GM10248 (cell line): Measurements from ENCODE around the gene SSBP2.
A peak's percentile ranks its signal among the peaks of the same experiment; 100 is the strongest.

Source experiments
- CTCF ChIA-PET: fragments of 300-600 bp; sonication (Branson Sonifier 250); formaldehyde crosslinking; extraction: SDS; loops from one replicate; lab custom pipeline; 2021; ENCODE audit warnings: antibody characterized with exemption; lab: Yijun Ruan, JAX
- POLR2A ChIA-PET: fragments of 350-650 bp; sonication (Branson Sonifier 250); formaldehyde crosslinking; extraction: SDS; loops from one replicate; lab custom pipeline; 2020; ENCODE audit warnings: antibody characterized with exemption; lab: Yijun Ruan, JAX
- DNase-seq: peaks from one replicate; pipeline ENCODE4 v3.0.0; 2012; ENCODE audit errors: extremely low spot score
- TF ChIP-seq, protein P1 (sequence below): IDR thresholded peaks from 2 replicates; pipeline ENCODE4 v1.5.1; 2012; ENCODE audit warnings: mild to moderate bottlenecking, low read depth; ENCODE audit errors: extremely low read depth, missing control alignments, control extremely low read depth

The SSBP2 gene

DNA sequence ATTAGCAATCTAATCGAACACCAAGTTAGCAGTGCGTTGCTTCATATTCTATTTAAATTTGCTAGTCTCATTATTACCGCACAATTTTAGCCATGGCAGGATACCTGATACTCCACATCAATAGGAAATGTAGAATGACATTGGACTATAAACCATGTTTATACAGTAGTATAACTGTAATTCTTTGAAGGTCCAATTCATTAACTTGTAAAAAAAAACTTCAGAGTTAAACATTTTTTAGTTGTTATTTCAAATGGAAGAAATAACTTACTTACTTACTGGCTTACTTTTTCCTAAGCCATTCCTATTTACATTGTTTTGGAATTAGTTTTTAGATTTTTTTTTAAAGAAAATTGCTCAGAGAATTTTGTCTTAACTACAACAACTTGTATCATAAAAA, 321.5 kb downstream of the SSBP2 start:
- TF ChIP-seq, protein P1, sequence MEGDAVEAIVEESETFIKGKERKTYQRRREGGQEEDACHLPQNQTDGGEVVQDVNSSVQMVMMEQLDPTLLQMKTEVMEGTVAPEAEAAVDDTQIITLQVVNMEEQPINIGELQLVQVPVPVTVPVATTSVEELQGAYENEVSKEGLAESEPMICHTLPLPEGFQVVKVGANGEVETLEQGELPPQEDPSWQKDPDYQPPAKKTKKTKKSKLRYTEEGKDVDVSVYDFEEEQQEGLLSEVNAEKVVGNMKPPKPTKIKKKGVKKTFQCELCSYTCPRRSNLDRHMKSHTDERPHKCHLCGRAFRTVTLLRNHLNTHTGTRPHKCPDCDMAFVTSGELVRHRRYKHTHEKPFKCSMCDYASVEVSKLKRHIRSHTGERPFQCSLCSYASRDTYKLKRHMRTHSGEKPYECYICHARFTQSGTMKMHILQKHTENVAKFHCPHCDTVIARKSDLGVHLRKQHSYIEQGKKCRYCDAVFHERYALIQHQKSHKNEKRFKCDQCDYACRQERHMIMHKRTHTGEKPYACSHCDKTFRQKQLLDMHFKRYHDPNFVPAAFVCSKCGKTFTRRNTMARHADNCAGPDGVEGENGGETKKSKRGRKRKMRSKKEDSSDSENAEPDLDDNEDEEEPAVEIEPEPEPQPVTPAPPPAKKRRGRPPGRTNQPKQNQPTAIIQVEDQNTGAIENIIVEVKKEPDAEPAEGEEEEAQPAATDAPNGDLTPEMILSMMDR = no peak
- no peak for DNase-seq
- ChIA-PET POLR2A (no interaction called here), CTCF (interaction anchor here (1.8 to 2.0 kb wide), 2 partner anchors 736 to 797 kb away, joined by 5 to 6 read pairs; no protein-coding TSS in a partner anchor)

DNA sequence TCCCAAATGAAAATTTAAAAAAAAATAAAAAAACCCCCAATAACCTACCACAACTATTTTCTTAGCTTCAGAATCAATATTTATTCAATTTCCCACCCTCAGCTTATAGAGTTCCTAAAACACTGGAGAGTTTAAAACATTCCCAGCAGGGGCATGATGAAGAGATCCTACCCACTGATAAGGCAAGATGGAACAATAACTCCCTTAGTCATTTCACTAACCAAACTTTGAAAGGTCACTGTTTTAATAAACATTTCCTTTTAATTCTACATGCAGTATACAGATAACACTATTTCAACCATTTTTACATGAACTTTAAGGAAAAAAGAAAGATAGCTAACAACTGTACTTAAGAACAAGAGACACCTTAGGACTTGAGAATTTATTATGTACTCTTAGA, 322.0 kb downstream of the SSBP2 start:
- DNase-seq = no peak
- POLR2A ChIA-PET = no interaction called here
- TF ChIP-seq, protein P1 = no peak
- CTCF ChIA-PET = interaction anchor here (1.8 kb wide), 1 partner anchor 737 kb away, joined by 6 read pairs; no protein-coding TSS in a partner anchor

DNA sequence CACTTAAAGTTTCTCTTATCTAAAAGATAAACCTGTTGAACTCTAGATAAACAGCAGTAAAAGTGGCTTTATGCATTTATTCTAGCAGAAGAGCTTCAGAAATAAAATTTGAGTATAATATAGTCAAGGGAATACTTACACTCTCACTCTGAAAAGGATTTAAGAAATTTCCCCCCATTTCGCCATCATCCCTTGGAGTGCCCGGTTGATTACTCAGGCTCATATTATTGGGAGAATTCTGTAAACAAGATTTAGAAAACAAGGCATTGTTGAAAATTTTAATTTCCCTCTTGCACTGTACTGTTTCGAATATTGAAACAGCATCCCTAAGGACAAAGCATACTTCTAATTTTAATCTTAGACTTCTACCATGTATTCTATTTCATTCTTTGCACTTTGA, 322.5 kb downstream of the SSBP2 start:
- TF ChIP-seq, protein P1 = no peak
- POLR2A ChIA-PET = no interaction called here
- CTCF ChIA-PET = interaction anchor here (1.8 to 3.8 kb wide), 2 partner anchors 410 to 737 kb away, joined by 6 to 18 read pairs; no protein-coding TSS in a partner anchor
- no peak for DNase-seq

DNA sequence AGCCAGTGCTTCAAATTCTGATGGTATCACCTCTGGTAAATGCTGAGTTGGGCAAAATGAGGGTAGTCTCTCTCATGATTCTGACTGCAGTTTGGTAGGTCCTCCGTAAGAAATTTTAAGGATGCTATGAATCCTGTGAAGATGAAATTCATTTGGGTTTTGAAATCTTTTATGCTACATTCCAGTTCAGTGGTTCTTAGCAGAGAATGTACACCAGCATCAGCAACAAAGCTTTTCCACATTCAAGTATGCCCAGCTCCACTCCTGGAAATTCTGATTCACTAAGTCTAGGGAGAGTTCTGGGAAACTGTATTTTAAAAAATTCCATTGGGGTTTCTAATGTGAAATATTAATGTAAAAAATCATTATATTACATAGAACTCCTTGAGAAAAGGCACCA, 323.3 kb downstream of the SSBP2 start:
- TF ChIP-seq, protein P1 = no peak
- DNase-seq = no peak
- ChIA-PET POLR2A (no interaction called here), CTCF (interaction anchor here (1.8 to 3.8 kb wide), 3 partner anchors 411 to 744 kb away, joined by 6 to 18 read pairs (median 8); no protein-coding TSS in a partner anchor)

DNA sequence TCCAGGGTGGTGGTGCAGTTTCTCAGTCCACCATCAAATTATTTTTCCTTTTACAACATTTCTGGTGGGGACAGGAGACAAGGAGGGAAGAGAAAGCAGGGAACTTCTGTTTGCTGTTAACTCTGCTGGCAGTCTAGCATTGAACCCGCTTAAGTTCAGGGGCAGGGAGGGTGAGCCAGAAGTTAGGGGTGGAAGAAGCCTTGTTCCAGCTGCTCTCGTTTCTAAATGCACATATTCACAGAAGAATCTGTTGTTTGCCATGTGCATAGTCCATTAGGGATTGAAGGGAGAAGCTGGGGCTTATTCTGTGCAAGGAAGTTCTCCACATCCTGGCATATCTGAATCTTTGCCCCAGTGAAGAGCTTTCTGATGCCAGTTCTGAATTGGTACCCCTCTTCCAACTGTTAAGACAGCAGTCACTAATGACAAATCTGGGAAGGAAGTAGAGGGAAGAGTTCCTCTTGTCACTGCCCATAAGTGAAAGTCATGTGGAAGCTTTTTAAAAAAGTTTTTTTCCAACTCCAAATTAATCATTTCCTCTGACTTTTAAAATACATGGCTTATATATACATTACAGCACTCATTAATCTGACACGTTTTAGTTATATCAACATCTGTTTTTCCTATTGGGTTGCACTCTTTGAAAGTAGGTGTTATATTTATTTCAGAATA, 324.4 kb downstream of the SSBP2 start:
- CTCF ChIA-PET = interaction anchor here (0.7 to 3.8 kb wide), 18 partner anchors 12 to 829 kb away, joined by 3 to 18 read pairs (median 4); no protein-coding TSS in a partner anchor
- TF ChIP-seq, protein P1 = no peak
- POLR2A ChIA-PET = no interaction called here
- DNase-seq = no peak

DNA sequence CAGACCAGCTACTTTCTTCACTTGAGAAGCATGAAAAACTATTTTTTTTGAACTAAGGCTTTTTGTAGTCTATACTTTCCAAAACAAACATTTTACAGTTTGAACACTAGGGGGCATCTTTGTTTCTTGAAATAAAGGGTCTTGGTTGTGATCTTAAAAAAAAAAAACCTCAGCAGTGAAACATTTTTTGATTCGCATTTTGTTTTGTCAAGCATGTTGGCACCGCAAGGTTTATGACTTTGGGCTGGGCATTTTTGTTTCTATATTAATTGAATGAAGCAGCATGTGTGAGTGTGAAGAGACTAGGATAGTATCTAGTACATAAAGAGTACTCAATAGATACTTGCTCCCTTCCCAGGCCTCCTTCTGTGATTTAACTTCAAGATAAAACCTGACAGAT, 325.3 kb downstream of the SSBP2 start:
- ChIA-PET CTCF (interaction anchor here (0.7 to 3.8 kb wide), 21 partner anchors 10 to 830 kb away, joined by 3 to 18 read pairs (median 4); no protein-coding TSS in a partner anchor), POLR2A (no interaction called here)
- DNase-seq = peak; percentile 23
- TF ChIP-seq, protein P1 = peak; percentile 40
